Cardiac muscle cell (in vitro differentiated cells and primary cell): ENCODE measurements around the gene BRF1. TPM values are rescaled to one million over a fixed set of nuclear protein-coding genes. Genes with fewer than 3 reads are reported as not detected.

ENCODE experiments used
- DNase-seq, 2 donors: peaks; one replicate each; pipeline versions ENCODE4 v3.0.0 to v3.0.0-alpha.2; 2010 to 2017; ENCODE audit warnings: low read depth in 1 of 2, low spot score in 1 of 2
- H3K27ac ChIP-seq: fragments of 200-600 bp; sonication (generic); 2 replicates; pipeline ENCODE4 v1.5.1; 2016
- H3K27me3 ChIP-seq: fragments of 200-600 bp; sonication (generic); 2 replicates; pipeline ENCODE4 v1.6.0; 2016; ENCODE audit warnings: control low read depth
- H3K36me3 ChIP-seq: fragments of 200-600 bp; sonication (generic); 2 replicates; pipeline ENCODE4 v1.5.1; 2016; ENCODE audit warnings: control low read depth
- H3K4me1 ChIP-seq: fragments of 200-600 bp; sonication (generic); 2 replicates; pipeline ENCODE4 v1.8.1; 2017; ENCODE audit warnings: low read depth, mild to moderate bottlenecking, mixed run types
- H3K4me3 ChIP-seq: fragments of 200-600 bp; sonication (generic); 2 replicates; pipeline ENCODE4 v1.5.1; 2016; ENCODE audit warnings: mild to moderate bottlenecking
- H3K9me3 ChIP-seq: fragments of 200-600 bp; sonication (generic); 2 replicates; pipeline ENCODE4 v1.5.1; 2017; ENCODE audit warnings: low read depth, mild to moderate bottlenecking, control low read depth
- polyA plus RNA-seq: library from polyadenylated mRNA; unstranded; fragments of >200 nt; fragmentation: Nextera tagmentation; extraction: Ambion mirVana; gene quantifications from 2 replicates; pipeline ENCODE4 v1.2.1, GENCODE V29; 2016
- total RNA-seq: library from RNA; depleted of rRNA; stranded (reverse); fragments of >200 nt; gene quantifications from 2 replicates; pipeline ENCODE4 v1.2.3, GENCODE V29; 2016
- TF ChIP-seq, protein P1 (sequence below): IDR thresholded peaks from 2 replicates; pipeline ENCODE4 v1.5.1; 2012; ENCODE audit warnings: low read depth, mild to moderate bottlenecking, low read length

Gene BRF1
- total and polyA plus RNA-seq, 2 experiments from 2014 or later, result 26.6 to 82.2 TPM

GRCh38 chr14:105311838-105312237 is 11.0 kb upstream of the BRF1 start:
- Histone ChIP-seq H3K27ac (peak overlapping the region; percentile 61), H3K4me1 (peaks cover 9% of the 10 kb centered on the region), H3K9me3 (no peaks in the 10 kb centered on the region), H3K27me3 (no peaks in the 10 kb centered on the region), H3K4me3 (no peak overlapping the region), H3K36me3 (no peaks in the 10 kb centered on the region)
- TF ChIP-seq, protein P1, sequence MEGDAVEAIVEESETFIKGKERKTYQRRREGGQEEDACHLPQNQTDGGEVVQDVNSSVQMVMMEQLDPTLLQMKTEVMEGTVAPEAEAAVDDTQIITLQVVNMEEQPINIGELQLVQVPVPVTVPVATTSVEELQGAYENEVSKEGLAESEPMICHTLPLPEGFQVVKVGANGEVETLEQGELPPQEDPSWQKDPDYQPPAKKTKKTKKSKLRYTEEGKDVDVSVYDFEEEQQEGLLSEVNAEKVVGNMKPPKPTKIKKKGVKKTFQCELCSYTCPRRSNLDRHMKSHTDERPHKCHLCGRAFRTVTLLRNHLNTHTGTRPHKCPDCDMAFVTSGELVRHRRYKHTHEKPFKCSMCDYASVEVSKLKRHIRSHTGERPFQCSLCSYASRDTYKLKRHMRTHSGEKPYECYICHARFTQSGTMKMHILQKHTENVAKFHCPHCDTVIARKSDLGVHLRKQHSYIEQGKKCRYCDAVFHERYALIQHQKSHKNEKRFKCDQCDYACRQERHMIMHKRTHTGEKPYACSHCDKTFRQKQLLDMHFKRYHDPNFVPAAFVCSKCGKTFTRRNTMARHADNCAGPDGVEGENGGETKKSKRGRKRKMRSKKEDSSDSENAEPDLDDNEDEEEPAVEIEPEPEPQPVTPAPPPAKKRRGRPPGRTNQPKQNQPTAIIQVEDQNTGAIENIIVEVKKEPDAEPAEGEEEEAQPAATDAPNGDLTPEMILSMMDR, result no peak
- peak in 1 of 2 donors; percentile 71 for DNase-seq

DNA sequence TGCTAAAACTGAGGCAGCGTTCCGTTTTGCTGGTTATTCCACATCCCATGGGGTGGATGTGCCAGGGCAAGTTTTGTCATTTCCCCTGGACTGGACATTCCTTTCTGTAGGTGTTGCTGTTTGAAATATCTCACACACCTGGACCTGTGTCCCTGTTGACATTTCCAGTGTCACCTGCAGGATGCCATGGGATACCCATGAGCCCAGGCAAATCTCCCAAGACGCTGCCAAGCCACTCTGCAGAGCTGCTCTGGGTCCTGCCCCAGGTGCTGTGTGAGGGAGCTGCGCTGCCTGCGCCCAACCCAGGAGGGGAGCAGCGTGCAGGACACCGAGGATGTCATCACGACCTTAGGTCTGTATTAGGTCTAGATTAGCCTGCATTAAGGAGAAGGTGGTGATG is 8.6 kb upstream of the BRF1 start:
- Histone ChIP-seq H3K9me3 (no peaks in the 10 kb centered on the region), H3K4me1 (peaks cover 9% of the 10 kb centered on the region), H3K4me3 (no peak overlapping the region), H3K27ac (no peak overlapping the region), H3K27me3 (no peaks in the 10 kb centered on the region), H3K36me3 (no peaks in the 10 kb centered on the region)
- DNase-seq, result no peak
- TF ChIP-seq, protein P1, result no peak

DNA sequence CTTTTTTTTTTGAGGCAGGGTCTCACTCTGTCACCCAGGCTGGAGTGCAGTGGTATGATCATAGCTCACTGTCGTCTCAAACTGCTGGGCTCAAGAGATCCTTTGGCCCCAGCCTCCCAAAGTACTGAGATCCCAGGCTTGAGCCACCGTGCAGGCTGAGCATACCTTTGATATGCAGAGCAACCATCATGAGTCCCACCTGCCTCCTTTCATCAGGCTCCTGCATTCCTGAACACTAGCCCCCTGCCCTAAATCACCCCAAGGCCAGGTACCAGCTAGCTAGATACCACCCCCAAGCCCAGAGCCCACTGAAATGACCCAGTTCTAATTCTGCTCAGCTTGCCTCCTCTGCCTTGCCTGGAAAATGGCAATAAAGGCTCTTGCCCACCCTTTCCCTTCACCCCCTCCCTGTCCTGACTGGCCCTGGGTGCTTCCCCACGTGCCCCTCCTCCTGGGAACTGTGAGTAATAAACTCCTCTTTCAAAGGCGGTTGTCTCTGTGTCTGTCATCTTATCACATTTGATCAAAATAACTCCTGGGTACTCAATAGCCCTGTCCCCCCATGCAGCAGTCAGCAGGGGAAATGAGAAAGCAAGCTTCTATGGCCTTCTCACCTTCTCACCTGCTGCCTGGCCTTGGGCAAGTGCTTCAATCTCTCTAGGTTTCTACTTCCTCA is 6.4 kb upstream of the BRF1 start:
- no peak for DNase-seq
- TF ChIP-seq, protein P1, result no peak
- no peak overlapping the region for H3K27ac ChIP-seq
- H3K9me3 ChIP-seq, result no peaks in the 10 kb centered on the region
- H3K36me3 ChIP-seq, result no peaks in the 10 kb centered on the region
- no peak overlapping the region for H3K4me3 ChIP-seq
- peaks cover 7% of the 10 kb centered on the region for H3K4me1 ChIP-seq
- H3K27me3 ChIP-seq, result no peaks in the 10 kb centered on the region

- no peaks in the 10 kb centered on the region for H3K27me3 ChIP-seq
- H3K36me3 ChIP-seq, result no peaks in the 10 kb centered on the region
- no peak overlapping the region for H3K4me3 ChIP-seq
- no peaks in the 10 kb centered on the region for H3K9me3 ChIP-seq
- DNase-seq, result no peak
- no peak overlapping the region for H3K27ac ChIP-seq
- TF ChIP-seq, protein P1, result no peak
- H3K4me1 ChIP-seq, result no peaks in the 10 kb centered on the region
Measured at GRCh38 chr14:105305791-105306190, 5.0 kb upstream of the BRF1 start.

DNA sequence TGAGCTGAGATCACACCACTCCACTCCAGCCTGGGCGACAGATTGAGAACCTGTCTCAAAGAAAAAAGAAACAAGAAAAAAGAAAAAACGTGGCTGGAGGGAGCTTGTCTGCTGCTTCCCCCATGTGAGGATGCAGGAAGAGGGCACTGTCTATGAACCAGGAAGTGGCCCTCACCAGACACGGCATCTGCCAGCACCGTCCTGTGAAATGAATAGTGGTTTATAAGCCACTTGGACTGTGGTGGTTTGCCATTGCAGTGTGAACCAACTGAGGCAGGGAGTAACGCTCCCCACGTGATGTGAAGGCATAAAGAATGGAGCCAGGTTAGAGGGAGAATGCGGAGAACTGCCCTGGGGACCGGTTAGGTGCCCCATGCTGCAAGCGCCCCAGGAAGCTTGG is 4.5 kb upstream of the BRF1 start:
- Histone ChIP-seq H3K27me3 (no peaks in the 10 kb centered on the region), H3K36me3 (no peaks in the 10 kb centered on the region), H3K27ac (no peak overlapping the region), H3K4me3 (no peak overlapping the region), H3K9me3 (no peaks in the 10 kb centered on the region), H3K4me1 (no peaks in the 10 kb centered on the region)
- DNase-seq, result no peak
- TF ChIP-seq, protein P1, result no peak
